ENCODE measurements around the gene LRWD1. TPM values are rescaled to one million over a fixed set of nuclear protein-coding genes. Genes with fewer than 3 reads are reported as not detected.

The LRWD1 gene
- total RNA-seq, 1 experiment from 2014 or later = 39.6 TPM

DNA sequence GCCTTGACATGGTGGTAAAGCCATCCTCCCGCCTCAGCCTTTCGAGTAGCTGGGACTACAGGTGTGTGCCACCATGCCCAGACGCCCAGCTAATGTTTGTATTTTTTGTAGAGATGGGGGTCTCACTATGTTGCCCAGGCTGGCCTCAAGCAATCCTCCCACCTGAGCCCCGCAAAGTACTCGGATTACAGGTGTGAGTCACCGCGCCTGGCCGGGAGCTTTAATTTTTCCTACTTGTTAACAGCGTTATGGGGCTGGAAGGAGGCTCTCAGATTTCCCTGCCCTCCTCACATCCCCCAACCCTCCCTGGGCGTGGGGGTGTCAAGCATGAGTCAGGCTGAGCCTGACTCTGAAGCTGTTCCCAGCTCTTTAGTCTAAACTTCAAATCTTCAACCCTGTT is 8.5 kb upstream of the LRWD1 start:
- ChIA-PET POLR2A (no interaction called here), CTCF (interaction anchor here (0.6 to 2.2 kb wide), 4 partner anchors 8 to 52 kb away, joined by 3 to 11 read pairs (median 6); no protein-coding TSS in a partner anchor)

DNA sequence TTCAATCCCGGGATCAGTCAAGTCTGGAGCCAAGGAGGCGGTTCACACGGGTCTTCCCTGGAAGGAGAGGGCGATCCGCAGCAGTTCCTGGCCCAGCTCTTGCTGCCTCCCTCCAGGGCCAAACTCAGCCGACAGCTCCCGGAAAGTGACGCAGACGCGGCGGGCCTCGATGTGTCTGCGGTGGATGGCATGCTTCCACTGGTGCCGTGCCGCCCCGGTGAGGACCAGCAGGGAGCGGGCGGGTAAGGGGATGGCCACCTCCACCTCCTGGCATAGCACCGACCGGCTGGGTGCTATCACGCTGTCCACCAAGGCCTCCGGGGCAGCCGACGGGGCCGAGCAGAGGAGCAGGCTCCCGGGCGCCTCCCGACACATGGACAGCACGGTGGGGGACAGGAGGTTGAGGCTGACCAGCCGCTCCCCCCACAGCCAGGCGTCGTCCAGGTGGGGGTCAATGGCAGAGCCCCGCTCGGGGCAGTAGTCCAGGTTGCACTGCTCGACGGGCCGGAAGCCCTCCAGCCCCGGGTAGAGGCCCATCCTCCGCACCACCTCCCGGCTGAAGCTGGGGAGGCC is 7.3 kb upstream of the LRWD1 start:
- H3K4me3 Mint-ChIP-seq = no peak overlapping the region
- peaks cover 19% of the 10 kb centered on the region for H3K36me3 Mint-ChIP-seq
- ATAC-seq = no peak
- TF ChIP-seq GABPB1 (CRISPR knock-in tag; IDR thresholded peaks at IDR 0.05) = no peak
- TF ChIP-seq, protein P1, sequence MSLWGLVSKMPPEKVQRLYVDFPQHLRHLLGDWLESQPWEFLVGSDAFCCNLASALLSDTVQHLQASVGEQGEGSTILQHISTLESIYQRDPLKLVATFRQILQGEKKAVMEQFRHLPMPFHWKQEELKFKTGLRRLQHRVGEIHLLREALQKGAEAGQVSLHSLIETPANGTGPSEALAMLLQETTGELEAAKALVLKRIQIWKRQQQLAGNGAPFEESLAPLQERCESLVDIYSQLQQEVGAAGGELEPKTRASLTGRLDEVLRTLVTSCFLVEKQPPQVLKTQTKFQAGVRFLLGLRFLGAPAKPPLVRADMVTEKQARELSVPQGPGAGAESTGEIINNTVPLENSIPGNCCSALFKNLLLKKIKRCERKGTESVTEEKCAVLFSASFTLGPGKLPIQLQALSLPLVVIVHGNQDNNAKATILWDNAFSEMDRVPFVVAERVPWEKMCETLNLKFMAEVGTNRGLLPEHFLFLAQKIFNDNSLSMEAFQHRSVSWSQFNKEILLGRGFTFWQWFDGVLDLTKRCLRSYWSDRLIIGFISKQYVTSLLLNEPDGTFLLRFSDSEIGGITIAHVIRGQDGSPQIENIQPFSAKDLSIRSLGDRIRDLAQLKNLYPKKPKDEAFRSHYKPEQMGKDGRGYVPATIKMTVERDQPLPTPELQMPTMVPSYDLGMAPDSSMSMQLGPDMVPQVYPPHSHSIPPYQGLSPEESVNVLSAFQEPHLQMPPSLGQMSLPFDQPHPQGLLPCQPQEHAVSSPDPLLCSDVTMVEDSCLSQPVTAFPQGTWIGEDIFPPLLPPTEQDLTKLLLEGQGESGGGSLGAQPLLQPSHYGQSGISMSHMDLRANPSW (CRISPR knock-in tag; conservative IDR thresholded peaks at IDR 0.05; ENCODE audit: low read depth) = no peak
- TF ChIP-seq SMAD4 (CRISPR knock-in tag; IDR thresholded peaks at IDR 0.05) = no peak
- TF ChIP-seq ZNF671 (CRISPR knock-in tag; IDR thresholded peaks at IDR 0.05) = no peak
- TF ChIP-seq TEAD4 (CRISPR knock-in tag; IDR thresholded peaks at IDR 0.05) = no peak
- TF ChIP-seq, protein P2, sequence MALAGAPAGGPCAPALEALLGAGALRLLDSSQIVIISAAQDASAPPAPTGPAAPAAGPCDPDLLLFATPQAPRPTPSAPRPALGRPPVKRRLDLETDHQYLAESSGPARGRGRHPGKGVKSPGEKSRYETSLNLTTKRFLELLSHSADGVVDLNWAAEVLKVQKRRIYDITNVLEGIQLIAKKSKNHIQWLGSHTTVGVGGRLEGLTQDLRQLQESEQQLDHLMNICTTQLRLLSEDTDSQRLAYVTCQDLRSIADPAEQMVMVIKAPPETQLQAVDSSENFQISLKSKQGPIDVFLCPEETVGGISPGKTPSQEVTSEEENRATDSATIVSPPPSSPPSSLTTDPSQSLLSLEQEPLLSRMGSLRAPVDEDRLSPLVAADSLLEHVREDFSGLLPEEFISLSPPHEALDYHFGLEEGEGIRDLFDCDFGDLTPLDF (CRISPR knock-in tag; IDR thresholded peaks at IDR 0.05) = no peak
- no peak for TF ChIP-seq GRHL2 (CRISPR knock-in tag; IDR thresholded peaks at IDR 0.05; ENCODE audit: insufficient replicate concordance, severe bottlenecking)
- TF ChIP-seq ZNF121 (CRISPR knock-in tag; IDR thresholded peaks at IDR 0.05) = no peak
- no peak for TF ChIP-seq ATF1 (CRISPR knock-in tag; IDR thresholded peaks at IDR 0.05)
- no peak for TF ChIP-seq TCF7 (CRISPR knock-in tag; IDR thresholded peaks at IDR 0.05; ENCODE audit: low read depth)
- TF ChIP-seq, protein P3, sequence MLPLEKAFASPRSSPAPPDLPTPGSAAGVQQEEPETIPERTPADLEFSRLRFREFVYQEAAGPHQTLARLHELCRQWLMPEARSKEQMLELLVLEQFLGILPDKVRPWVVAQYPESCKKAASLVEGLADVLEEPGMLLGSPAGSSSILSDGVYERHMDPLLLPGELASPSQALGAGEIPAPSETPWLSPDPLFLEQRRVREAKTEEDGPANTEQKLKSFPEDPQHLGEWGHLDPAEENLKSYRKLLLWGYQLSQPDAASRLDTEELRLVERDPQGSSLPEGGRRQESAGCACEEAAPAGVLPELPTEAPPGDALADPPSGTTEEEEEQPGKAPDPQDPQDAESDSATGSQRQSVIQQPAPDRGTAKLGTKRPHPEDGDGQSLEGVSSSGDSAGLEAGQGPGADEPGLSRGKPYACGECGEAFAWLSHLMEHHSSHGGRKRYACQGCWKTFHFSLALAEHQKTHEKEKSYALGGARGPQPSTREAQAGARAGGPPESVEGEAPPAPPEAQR (CRISPR knock-in tag; IDR thresholded peaks at IDR 0.05) = no peak
- no peak for TF ChIP-seq ESRRA (CRISPR knock-in tag; IDR thresholded peaks at IDR 0.05; ENCODE audit: borderline replicate concordance)
- TF ChIP-seq, protein P4, sequence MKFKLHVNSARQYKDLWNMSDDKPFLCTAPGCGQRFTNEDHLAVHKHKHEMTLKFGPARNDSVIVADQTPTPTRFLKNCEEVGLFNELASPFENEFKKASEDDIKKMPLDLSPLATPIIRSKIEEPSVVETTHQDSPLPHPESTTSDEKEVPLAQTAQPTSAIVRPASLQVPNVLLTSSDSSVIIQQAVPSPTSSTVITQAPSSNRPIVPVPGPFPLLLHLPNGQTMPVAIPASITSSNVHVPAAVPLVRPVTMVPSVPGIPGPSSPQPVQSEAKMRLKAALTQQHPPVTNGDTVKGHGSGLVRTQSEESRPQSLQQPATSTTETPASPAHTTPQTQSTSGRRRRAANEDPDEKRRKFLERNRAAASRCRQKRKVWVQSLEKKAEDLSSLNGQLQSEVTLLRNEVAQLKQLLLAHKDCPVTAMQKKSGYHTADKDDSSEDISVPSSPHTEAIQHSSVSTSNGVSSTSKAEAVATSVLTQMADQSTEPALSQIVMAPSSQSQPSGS (CRISPR knock-in tag; IDR thresholded peaks at IDR 0.05; ENCODE audit: borderline replicate concordance, low read depth) = no peak
- TF ChIP-seq, protein P5, sequence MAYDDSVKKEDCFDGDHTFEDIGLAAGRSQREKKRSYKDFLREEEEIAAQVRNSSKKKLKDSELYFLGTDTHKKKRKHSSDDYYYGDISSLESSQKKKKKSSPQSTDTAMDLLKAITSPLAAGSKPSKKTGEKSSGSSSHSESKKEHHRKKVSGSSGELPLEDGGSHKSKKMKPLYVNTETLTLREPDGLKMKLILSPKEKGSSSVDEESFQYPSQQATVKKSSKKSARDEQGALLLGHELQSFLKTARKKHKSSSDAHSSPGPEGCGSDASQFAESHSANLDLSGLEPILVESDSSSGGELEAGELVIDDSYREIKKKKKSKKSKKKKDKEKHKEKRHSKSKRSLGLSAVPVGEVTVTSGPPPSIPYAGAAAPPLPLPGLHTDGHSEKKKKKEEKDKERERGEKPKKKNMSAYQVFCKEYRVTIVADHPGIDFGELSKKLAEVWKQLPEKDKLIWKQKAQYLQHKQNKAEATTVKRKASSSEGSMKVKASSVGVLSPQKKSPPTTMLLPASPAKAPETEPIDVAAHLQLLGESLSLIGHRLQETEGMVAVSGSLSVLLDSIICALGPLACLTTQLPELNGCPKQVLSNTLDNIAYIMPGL (CRISPR knock-in tag; IDR thresholded peaks at IDR 0.05) = no peak
- no peak for TF ChIP-seq ZNF138 (CRISPR knock-in tag; conservative IDR thresholded peaks at IDR 0.05)
- no peak for TF ChIP-seq RORB (CRISPR knock-in tag; IDR thresholded peaks at IDR 0.05)
- TF ChIP-seq CBFB (CRISPR knock-in tag; IDR thresholded peaks at IDR 0.05; ENCODE audit: low read depth) = no peak
- TF ChIP-seq, protein P6, sequence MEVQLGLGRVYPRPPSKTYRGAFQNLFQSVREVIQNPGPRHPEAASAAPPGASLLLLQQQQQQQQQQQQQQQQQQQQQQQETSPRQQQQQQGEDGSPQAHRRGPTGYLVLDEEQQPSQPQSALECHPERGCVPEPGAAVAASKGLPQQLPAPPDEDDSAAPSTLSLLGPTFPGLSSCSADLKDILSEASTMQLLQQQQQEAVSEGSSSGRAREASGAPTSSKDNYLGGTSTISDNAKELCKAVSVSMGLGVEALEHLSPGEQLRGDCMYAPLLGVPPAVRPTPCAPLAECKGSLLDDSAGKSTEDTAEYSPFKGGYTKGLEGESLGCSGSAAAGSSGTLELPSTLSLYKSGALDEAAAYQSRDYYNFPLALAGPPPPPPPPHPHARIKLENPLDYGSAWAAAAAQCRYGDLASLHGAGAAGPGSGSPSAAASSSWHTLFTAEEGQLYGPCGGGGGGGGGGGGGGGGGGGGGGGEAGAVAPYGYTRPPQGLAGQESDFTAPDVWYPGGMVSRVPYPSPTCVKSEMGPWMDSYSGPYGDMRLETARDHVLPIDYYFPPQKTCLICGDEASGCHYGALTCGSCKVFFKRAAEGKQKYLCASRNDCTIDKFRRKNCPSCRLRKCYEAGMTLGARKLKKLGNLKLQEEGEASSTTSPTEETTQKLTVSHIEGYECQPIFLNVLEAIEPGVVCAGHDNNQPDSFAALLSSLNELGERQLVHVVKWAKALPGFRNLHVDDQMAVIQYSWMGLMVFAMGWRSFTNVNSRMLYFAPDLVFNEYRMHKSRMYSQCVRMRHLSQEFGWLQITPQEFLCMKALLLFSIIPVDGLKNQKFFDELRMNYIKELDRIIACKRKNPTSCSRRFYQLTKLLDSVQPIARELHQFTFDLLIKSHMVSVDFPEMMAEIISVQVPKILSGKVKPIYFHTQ (CRISPR knock-in tag; IDR thresholded peaks at IDR 0.05) = no peak
- no peak for TF ChIP-seq GTF2I (CRISPR knock-in tag; conservative IDR thresholded peaks at IDR 0.05)
- TF ChIP-seq, protein P7, sequence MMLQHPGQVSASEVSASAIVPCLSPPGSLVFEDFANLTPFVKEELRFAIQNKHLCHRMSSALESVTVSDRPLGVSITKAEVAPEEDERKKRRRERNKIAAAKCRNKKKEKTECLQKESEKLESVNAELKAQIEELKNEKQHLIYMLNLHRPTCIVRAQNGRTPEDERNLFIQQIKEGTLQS (CRISPR knock-in tag; conservative IDR thresholded peaks at IDR 0.05) = no peak
- no peaks in the 10 kb centered on the region for H3K9me3 Mint-ChIP-seq
- no peak for DNase-seq (ENCODE audit: low spot score)
- no peaks in the 10 kb centered on the region for H3K27me3 Mint-ChIP-seq (ENCODE audit: low read depth)
- ChIA-PET POLR2A (interaction anchor here (0.7 kb wide), 1 partner anchor 62 kb away, joined by 3 read pairs; no protein-coding TSS in a partner anchor), CTCF (interaction anchor here (2.2 kb wide), 1 partner anchor 10 kb away, joined by 11 read pairs; no protein-coding TSS in a partner anchor)
- H3K4me1 Mint-ChIP-seq = no peaks in the 10 kb centered on the region
- H3K27ac Mint-ChIP-seq = no peak overlapping the region

More for the DNA sequence above, 8.5 kb upstream of the LRWD1 start:
- TF ChIP-seq ZBTB21 (CRISPR knock-in tag; IDR thresholded peaks at IDR 0.05; ENCODE audit: borderline replicate concordance) (no peak), ZNF121 (CRISPR knock-in tag; IDR thresholded peaks at IDR 0.05) (peak; percentile 89)
- Mint-ChIP-seq H3K9me3 (no peaks in the 10 kb centered on the region), H3K27me3 (ENCODE audit: low read depth) (no peaks in the 10 kb centered on the region), H3K27ac (no peak overlapping the region; the same call in 1 of the 2 replicates), H3K4me3 (no peak overlapping the region), H3K4me1 (peaks cover 6% of the 10 kb centered on the region), H3K36me3 (peaks cover 19% of the 10 kb centered on the region)
- ATAC-seq (no peak), DNase-seq (ENCODE audit: low spot score) (no peak)

All from WTC11 (cell line).